ENCODE results near the gene CIAO3. TPM values are rescaled to one million over a fixed set of nuclear protein-coding genes. Genes with fewer than 3 reads are reported as not detected.

Gene CIAO3
- total RNA-seq: 24.5 and 28.3 TPM in 2 replicates

GRCh38 chr16:740764-741505, at the start of gene CIAO3:
Gene CIAO3 (minus strand): TSS chr16:740997. CDS start chr16:740985, 12 bp downstream.

GRCh38 chr16:788399-789126, 47.8 kb upstream of the CIAO3 start, which contains the start of gene CHTF18:
Gene CHTF18 (plus strand): TSS chr16:788620. CDS start chr16:788685, 65 bp downstream.

GRCh38 chr16:787978-788398, 47.2 kb upstream of the CIAO3 start, which contains the start of gene RPUSD1:
Gene RPUSD1 (minus strand): TSS chr16:788381. CDS start chr16:787737, 644 bp downstream.

GRCh38 chr16:760545-761343, 19.9 kb upstream of the CIAO3 start, which contains the start of gene MSLN:
Gene MSLN (plus strand): TSS chr16:760734. CDS start chr16:762681, 1,947 bp downstream.

GRCh38 chr16:726438-727290, 14.1 kb downstream of the CIAO3 start, which contains the start of the genes CCDC78 and HAGHL:
Gene CCDC78 (minus strand): TSS chr16:726443. CDS start chr16:726367, 76 bp downstream.
Gene HAGHL (plus strand): TSS chr16:727106. CDS start chr16:727510, 404 bp downstream.

GRCh38 chr16:720990-721764, 19.6 kb downstream of the CIAO3 start, which contains the start of gene ANTKMT:
Gene ANTKMT (plus strand): TSS chr16:721146. CDS start chr16:721275, 129 bp downstream.

GRCh38 chr16:714558-715476, 26.0 kb downstream of the CIAO3 start, which contains the start of gene METRN:
Gene METRN (plus strand): TSS chr16:715118. CDS start chr16:715290, 172 bp downstream.

GRCh38 chr16:705431-706188, 35.2 kb downstream of the CIAO3 start, which contains the start of gene FBXL16:
Gene FBXL16 (minus strand): TSS chr16:705801. CDS start chr16:697405, 8,396 bp downstream.

GRCh38 chr16:684071-684794, 56.6 kb downstream of the CIAO3 start, which contains the start of gene JMJD8:
Gene JMJD8 (minus strand): TSS chr16:684334. CDS start chr16:684319, 15 bp downstream.

GRCh38 chr16:679814-680624, 60.8 kb downstream of the CIAO3 start, which contains the start of gene STUB1:
Gene STUB1 (plus strand): TSS chr16:680410. CDS start chr16:680526, 116 bp downstream.

Small RNAs within 50 kb of the gene (small RNA-seq; reads per million reads assigned to genes)
- not detected for gene MIR662

Other genes starting within 250 kb of the CIAO3 start
- gene CAPN15, start 213.3 kb downstream of the CIAO3 start, total RNA-seq: 42.2 and 70.2 TPM in 2 replicates
- gene PRR35, start 180.6 kb downstream of the CIAO3 start, total RNA-seq: 0.07 TPM in 1 of 2 replicates, not detected in the other
- 0.86 and 1.1 TPM in 2 replicates for gene NHLRC4, start 174.0 kb downstream of the CIAO3 start, total RNA-seq
- 24.9 and 30.7 TPM in 2 replicates for gene PIGQ, start 171.0 kb downstream of the CIAO3 start, total RNA-seq
- gene RAB40C, start 150.9 kb downstream of the CIAO3 start, total RNA-seq: 11.2 and 13.9 TPM in 2 replicates
- 0.13 and 0.22 TPM in 2 replicates for gene WFIKKN1, start 110.0 kb downstream of the CIAO3 start, total RNA-seq
- gene METTL26, start 104.7 kb downstream of the CIAO3 start, total RNA-seq: 87.8 and 119 TPM in 2 replicates
- 14.1 TPM in 2 replicates for gene MCRIP2, start 99.2 kb downstream of the CIAO3 start, total RNA-seq
- gene WDR90, start 91.6 kb downstream of the CIAO3 start, total RNA-seq: 14.6 and 26.4 TPM in 2 replicates
- gene RHOT2, start 72.9 kb downstream of the CIAO3 start, total RNA-seq: 42.6 and 43.9 TPM in 2 replicates
- 0.27 and 0.29 TPM in 2 replicates for gene RHBDL1, start 65.3 kb downstream of the CIAO3 start, total RNA-seq
- 77.6 and 98.1 TPM in 2 replicates for gene STUB1, start 60.6 kb downstream of the CIAO3 start, total RNA-seq
- 34.8 and 47.0 TPM in 2 replicates for gene JMJD8, start 56.7 kb downstream of the CIAO3 start, total RNA-seq
- 6.4 and 8.0 TPM in 2 replicates for gene WDR24, start 50.6 kb downstream of the CIAO3 start, total RNA-seq
- gene FBXL16, start 35.2 kb downstream of the CIAO3 start, total RNA-seq: 0.65 and 0.66 TPM in 2 replicates
- 9.4 and 18.7 TPM in 2 replicates for gene METRN, start 25.9 kb downstream of the CIAO3 start, total RNA-seq
- 23.0 and 32.0 TPM in 2 replicates for gene ANTKMT, start 19.9 kb downstream of the CIAO3 start, total RNA-seq
- 0.93 and 1.0 TPM in 2 replicates for gene CCDC78, start 14.6 kb downstream of the CIAO3 start, total RNA-seq
- gene HAGHL, start 13.9 kb downstream of the CIAO3 start, total RNA-seq: 5.6 and 7.7 TPM in 2 replicates
- not detected in 2 replicates for gene MSLN, start 19.7 kb upstream of the CIAO3 start, total RNA-seq
- gene RPUSD1, start 47.4 kb upstream of the CIAO3 start, total RNA-seq: 31.8 and 38.6 TPM in 2 replicates
- 22.1 and 49.1 TPM in 2 replicates for gene CHTF18, start 47.6 kb upstream of the CIAO3 start, total RNA-seq
- gene GNG13, start 59.7 kb upstream of the CIAO3 start, total RNA-seq: not detected in 2 replicates
- gene LMF1, start 230.0 kb upstream of the CIAO3 start, total RNA-seq: 7.7 and 13.4 TPM in 2 replicates
- gene SOX8, start 240.8 kb upstream of the CIAO3 start, total RNA-seq: 0.29 and 0.40 TPM in 2 replicates

Measured in thoracic aorta endothelial cell (primary cell).